ENCODE results near the gene IFITM1. TPM values are rescaled to one million over a fixed set of nuclear protein-coding genes. Genes with fewer than 3 reads are reported as not detected.
"Not testable (repeated sequence)": the region's sequence is repeated elsewhere in the genome, so short reads cannot be mapped to it uniquely, and the experiment has no call there.

IFITM1 gene
- polyA plus RNA-seq, 1 experiment = 660 TPM

- Histone ChIP-seq H3K36me3 (ENCODE audit: control insufficient read depth, insufficient read depth, low read length) (no peaks in the 10 kb centered on the region), H3K4me3 (ENCODE audit: low read depth, low read length) (no peak overlapping the region), H3K27me3 (ENCODE audit: control insufficient read depth, insufficient read depth, low read length) (no peaks in the 10 kb centered on the region)
- TF ChIP-seq CTCF (IDR thresholded peaks at IDR 0.05; ENCODE audit: insufficient read depth, low read depth, low read length) = no peak
- ChIA-PET CTCF (interaction anchor here (0.7 to 1.1 kb wide), 3 partner anchors 10 to 15 kb away, joined by 3 to 5 read pairs (median 4); no protein-coding TSS in a partner anchor), POLR2A (no interaction called here)
- no peak for DNase-seq (ENCODE audit: low read depth)
Measured at GRCh38 chr11:327581-327923, 13.7 kb downstream of the IFITM1 start.

GRCh38 chr11:328012-328411 lies 14.2 kb downstream of the IFITM1 start:
- no peaks in the 10 kb centered on the region for H3K27me3 ChIP-seq (ENCODE audit: control insufficient read depth, insufficient read depth, low read length)
- no peak for DNase-seq (ENCODE audit: low read depth)
- no peak for TF ChIP-seq CTCF (IDR thresholded peaks at IDR 0.05; ENCODE audit: insufficient read depth, low read depth, low read length)
- CTCF ChIA-PET = interaction anchor here (0.7 to 1.1 kb wide), 2 partner anchors 12 to 15 kb away, joined by 3 to 4 read pairs; no protein-coding TSS in a partner anchor
- POLR2A ChIA-PET = no interaction called here
- no peaks in the 10 kb centered on the region for H3K36me3 ChIP-seq (ENCODE audit: control insufficient read depth, insufficient read depth, low read length)
- H3K4me3 ChIP-seq (ENCODE audit: low read depth, low read length) = no peak overlapping the region

DNA sequence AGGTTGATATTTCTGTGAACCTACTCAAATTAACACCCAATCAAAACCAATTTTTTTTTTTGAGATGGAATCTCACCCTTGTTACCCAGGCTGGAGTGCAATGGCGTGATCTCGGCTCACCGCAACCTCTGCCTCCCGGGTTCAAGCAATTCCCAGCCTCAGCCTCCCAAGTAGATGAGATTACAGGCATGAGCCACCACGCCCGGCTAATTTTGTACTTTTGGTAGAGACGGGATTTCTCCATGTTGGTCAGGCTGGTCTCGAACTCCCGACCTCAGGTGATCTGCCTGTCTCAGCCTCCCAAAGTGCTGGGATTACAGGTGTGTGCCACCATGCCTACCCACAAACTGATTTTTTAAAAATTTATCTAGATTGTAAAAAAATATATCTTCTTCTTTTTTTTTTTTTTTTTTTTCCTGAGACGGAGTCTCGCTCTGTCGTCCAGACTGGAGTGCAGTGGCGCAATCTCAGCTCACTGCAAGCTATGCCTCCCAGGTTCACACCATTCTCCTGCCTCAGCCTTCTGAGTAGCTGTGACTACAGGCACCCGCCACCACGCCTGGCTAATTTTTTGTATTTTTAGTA lies 14.8 kb downstream of the IFITM1 start:
- H3K36me3 ChIP-seq (ENCODE audit: control insufficient read depth, insufficient read depth, low read length); POLR2A ChIA-PET; H3K27me3 ChIP-seq (ENCODE audit: control insufficient read depth, insufficient read depth, low read length); H3K4me3 ChIP-seq (ENCODE audit: low read depth, low read length); DNase-seq (ENCODE audit: low read depth): not testable (repeated sequence)
- CTCF ChIA-PET = interaction anchor here (0.9 to 1.1 kb wide), 3 partner anchors 10 to 12 kb away, joined by 3 read pairs; no protein-coding TSS in a partner anchor

- H3K36me3 ChIP-seq (ENCODE audit: control insufficient read depth, insufficient read depth, low read length) = no peaks in the 10 kb centered on the region
- ChIA-PET POLR2A (no interaction called here), CTCF (interaction anchor here (1.1 kb wide), 1 partner anchor 11 kb away, joined by 3 read pairs; no protein-coding TSS in a partner anchor)
- no peak for DNase-seq (ENCODE audit: low read depth)
- H3K4me3 ChIP-seq (ENCODE audit: low read depth, low read length) = no peak overlapping the region
- TF ChIP-seq CTCF (IDR thresholded peaks at IDR 0.05; ENCODE audit: insufficient read depth, low read depth, low read length) = no peak
- no peaks in the 10 kb centered on the region for H3K27me3 ChIP-seq (ENCODE audit: control insufficient read depth, insufficient read depth, low read length)
Measured at GRCh38 chr11:329886-330253, 16.0 kb downstream of the IFITM1 start.

GRCh38 chr11:330307-330693 lies 16.5 kb downstream of the IFITM1 start:
- no peak overlapping the region for H3K4me3 ChIP-seq (ENCODE audit: low read depth, low read length)
- ChIA-PET POLR2A (no interaction called here), CTCF (no interaction called here)
- DNase-seq (ENCODE audit: low read depth) = no peak
- TF ChIP-seq CTCF (IDR thresholded peaks at IDR 0.05; ENCODE audit: insufficient read depth, low read depth, low read length) = no peak
- H3K36me3 ChIP-seq (ENCODE audit: control insufficient read depth, insufficient read depth, low read length) = no peaks in the 10 kb centered on the region
- no peaks in the 10 kb centered on the region for H3K27me3 ChIP-seq (ENCODE audit: control insufficient read depth, insufficient read depth, low read length)

DNA sequence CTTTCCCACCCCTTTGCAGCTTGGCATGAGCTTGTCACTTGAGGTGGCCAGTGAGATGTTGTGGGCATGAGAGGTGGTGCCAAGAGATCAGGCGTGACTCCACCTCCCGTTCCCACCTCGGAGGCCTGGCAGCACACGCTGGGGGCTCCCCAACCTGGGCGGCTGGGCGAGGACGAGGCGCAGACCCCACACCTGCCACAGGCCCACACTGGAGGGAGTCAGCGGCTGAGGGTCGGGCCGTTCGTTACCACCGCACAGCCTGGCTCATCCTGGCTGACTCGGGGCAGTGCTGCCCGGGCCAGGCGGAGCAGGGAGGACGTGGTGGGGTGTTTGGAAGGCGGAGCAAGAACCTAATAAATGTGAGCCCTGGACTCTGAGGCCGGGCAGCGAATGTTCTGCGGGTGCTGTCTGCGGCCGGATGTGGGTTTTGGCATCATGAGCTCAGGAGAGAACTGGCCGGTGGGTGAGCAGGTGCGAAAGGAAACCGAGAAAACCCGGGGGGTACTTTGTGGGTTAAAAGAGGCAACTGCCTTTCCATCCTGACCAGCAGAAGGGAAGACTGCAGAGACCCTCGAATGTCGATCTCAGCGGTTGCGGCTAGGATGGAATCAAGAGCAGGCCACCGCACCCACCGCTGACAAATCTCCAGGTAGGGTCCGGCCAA lies 17.0 kb downstream of the IFITM1 start:
- no peak for TF ChIP-seq CTCF (IDR thresholded peaks at IDR 0.05; ENCODE audit: insufficient read depth, low read depth, low read length)
- no peaks in the 10 kb centered on the region for H3K36me3 ChIP-seq (ENCODE audit: control insufficient read depth, insufficient read depth, low read length)
- POLR2A ChIA-PET = no interaction called here
- no peaks in the 10 kb centered on the region for H3K27me3 ChIP-seq (ENCODE audit: control insufficient read depth, insufficient read depth, low read length)
- DNase-seq (ENCODE audit: low read depth) = no peak
- CTCF ChIA-PET = no interaction called here
- H3K4me3 ChIP-seq (ENCODE audit: low read depth, low read length) = no peak overlapping the region

All from BJ (cell line).